ENCODE measurements around the gene TSGA10IP.

Gene TSGA10IP

DNA sequence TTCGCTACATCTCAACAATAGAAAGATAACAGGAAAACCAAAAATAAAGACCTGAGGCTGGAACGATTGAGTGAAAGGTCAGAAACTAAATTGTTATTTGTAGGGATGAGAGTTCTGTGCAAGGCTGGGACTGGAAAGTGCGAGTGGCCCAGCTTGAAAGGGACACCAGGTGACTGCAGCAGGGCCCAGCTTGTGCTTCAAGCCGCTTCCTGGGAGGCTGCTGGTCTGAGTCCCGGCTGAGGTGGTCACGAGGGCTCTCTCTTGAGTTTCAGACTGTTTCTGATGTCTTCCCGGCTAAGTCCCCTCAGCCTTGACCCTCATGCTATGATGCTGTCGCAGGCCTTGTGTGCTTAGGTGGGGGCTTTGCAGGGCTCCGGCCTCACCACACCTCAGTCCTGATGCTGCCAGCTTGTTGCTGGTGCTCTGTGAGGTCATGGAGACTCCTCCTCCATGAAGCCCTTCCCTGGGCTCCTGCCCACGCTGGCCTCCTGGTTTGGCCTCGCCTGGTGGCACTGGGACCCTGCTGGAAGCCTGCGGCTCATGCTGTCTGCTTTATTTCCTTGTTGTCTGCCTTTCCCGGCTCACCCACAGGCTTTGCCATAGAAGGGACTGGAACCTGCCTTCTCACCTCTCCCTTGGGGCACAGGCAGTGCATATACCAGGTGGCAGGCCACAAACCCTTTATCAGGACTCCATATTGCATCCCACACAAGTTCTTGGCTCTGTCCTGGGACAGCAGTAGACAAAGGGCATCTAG is 61.0 kb downstream of the TSGA10IP start:
- Histone ChIP-seq H3K27ac (replicated peaks) (no peak overlapping the region), H3K27me3 (ENCODE audit: insufficient read depth, poor library complexity, severe bottlenecking) (peaks cover under 1% of the 10 kb centered on the region), H3K4me3 (replicated peaks; ENCODE audit: insufficient read depth, low read length) (no peak overlapping the region)
- DNase-seq (ENCODE audit: low read depth in 1 of 2, low spot score in 1 of 2): no peak
- TF ChIP-seq, protein P1, sequence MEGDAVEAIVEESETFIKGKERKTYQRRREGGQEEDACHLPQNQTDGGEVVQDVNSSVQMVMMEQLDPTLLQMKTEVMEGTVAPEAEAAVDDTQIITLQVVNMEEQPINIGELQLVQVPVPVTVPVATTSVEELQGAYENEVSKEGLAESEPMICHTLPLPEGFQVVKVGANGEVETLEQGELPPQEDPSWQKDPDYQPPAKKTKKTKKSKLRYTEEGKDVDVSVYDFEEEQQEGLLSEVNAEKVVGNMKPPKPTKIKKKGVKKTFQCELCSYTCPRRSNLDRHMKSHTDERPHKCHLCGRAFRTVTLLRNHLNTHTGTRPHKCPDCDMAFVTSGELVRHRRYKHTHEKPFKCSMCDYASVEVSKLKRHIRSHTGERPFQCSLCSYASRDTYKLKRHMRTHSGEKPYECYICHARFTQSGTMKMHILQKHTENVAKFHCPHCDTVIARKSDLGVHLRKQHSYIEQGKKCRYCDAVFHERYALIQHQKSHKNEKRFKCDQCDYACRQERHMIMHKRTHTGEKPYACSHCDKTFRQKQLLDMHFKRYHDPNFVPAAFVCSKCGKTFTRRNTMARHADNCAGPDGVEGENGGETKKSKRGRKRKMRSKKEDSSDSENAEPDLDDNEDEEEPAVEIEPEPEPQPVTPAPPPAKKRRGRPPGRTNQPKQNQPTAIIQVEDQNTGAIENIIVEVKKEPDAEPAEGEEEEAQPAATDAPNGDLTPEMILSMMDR (IDR thresholded peaks at IDR 0.05; ENCODE audit: insufficient read depth, low read length): no peak
- TF ChIP-seq, protein P2, sequence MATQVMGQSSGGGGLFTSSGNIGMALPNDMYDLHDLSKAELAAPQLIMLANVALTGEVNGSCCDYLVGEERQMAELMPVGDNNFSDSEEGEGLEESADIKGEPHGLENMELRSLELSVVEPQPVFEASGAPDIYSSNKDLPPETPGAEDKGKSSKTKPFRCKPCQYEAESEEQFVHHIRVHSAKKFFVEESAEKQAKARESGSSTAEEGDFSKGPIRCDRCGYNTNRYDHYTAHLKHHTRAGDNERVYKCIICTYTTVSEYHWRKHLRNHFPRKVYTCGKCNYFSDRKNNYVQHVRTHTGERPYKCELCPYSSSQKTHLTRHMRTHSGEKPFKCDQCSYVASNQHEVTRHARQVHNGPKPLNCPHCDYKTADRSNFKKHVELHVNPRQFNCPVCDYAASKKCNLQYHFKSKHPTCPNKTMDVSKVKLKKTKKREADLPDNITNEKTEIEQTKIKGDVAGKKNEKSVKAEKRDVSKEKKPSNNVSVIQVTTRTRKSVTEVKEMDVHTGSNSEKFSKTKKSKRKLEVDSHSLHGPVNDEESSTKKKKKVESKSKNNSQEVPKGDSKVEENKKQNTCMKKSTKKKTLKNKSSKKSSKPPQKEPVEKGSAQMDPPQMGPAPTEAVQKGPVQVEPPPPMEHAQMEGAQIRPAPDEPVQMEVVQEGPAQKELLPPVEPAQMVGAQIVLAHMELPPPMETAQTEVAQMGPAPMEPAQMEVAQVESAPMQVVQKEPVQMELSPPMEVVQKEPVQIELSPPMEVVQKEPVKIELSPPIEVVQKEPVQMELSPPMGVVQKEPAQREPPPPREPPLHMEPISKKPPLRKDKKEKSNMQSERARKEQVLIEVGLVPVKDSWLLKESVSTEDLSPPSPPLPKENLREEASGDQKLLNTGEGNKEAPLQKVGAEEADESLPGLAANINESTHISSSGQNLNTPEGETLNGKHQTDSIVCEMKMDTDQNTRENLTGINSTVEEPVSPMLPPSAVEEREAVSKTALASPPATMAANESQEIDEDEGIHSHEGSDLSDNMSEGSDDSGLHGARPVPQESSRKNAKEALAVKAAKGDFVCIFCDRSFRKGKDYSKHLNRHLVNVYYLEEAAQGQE (IDR thresholded peaks at IDR 0.05; ENCODE audit: insufficient replicate concordance, low read depth): no peak
- TF ChIP-seq GABPA (IDR thresholded peaks at IDR 0.05; ENCODE audit: low read depth) (no peak), SPI1 (IDR thresholded peaks at IDR 0.05; ENCODE audit: borderline replicate concordance, low read depth) (no peak), POLR2AphosphoS5 (IDR thresholded peaks at IDR 0.05; ENCODE audit: low read depth) (no peak)

DNA sequence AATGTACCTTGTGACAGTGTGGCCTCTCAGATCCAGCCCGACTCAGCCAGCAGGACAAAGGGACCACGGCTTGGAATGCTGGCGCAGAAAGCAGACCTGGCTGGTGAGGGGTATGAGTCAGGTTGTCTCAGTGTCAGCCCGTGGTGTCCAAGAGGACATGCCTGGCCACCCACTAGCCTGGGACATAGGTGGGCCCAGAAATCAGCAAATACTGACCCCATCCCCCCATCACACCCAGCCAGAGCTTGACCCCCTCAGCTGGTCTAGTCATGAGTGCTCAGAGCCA is 61.6 kb downstream of the TSGA10IP start:
- H3K27ac ChIP-seq (replicated peaks): no peak overlapping the region
- DNase-seq (ENCODE audit: low read depth in 1 of 2, low spot score in 1 of 2): no peak
- TF ChIP-seq, protein P2 (IDR thresholded peaks at IDR 0.05; ENCODE audit: insufficient replicate concordance, low read depth): no peak
- TF ChIP-seq GABPA (IDR thresholded peaks at IDR 0.05; ENCODE audit: low read depth) (no peak), POLR2AphosphoS5 (IDR thresholded peaks at IDR 0.05; ENCODE audit: low read depth) (no peak), SPI1 (IDR thresholded peaks at IDR 0.05; ENCODE audit: borderline replicate concordance, low read depth) (no peak)
- TF ChIP-seq, protein P1 (IDR thresholded peaks at IDR 0.05; ENCODE audit: insufficient read depth, low read length): no peak

DNA sequence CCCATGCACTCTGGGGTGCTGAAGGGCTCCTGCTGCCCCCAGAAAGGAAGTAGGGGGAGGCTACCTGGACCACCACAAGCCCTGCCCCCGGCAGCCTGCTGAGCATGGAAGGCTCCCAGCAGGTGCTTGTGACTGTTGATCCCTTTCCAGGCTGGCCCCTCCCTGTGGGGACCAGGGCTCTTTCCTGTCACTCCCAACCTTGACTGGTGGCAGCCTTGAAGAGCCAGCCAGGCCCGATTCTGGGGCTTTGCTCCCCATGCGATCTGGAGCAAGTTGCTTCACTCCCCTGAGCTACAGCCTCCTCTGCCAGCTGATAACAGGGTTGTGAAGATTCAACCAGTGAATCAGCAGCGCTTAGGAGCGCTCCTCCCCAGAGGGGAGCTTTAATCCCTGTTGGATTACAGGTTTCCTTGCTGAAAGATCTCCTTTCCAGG is 61.9 kb downstream of the TSGA10IP start:
- TF ChIP-seq, protein P1 (IDR thresholded peaks at IDR 0.05; ENCODE audit: insufficient read depth, low read length): no peak
- Histone ChIP-seq H3K4me3 (replicated peaks; ENCODE audit: insufficient read depth, low read length) (no peak overlapping the region), H3K27me3 (ENCODE audit: insufficient read depth, poor library complexity, severe bottlenecking) (peaks cover 8% of the 10 kb centered on the region), H3K27ac (replicated peaks) (no peak overlapping the region)
- no peak for DNase-seq (ENCODE audit: low read depth in 1 of 2, low spot score in 1 of 2)

More for the DNA sequence above, 61.6 kb downstream of the TSGA10IP start:
- Histone ChIP-seq H3K27me3 (ENCODE audit: insufficient read depth, poor library complexity, severe bottlenecking) (peaks cover 5% of the 10 kb centered on the region), H3K4me3 (replicated peaks; ENCODE audit: insufficient read depth, low read length) (no peak overlapping the region)

DNA sequence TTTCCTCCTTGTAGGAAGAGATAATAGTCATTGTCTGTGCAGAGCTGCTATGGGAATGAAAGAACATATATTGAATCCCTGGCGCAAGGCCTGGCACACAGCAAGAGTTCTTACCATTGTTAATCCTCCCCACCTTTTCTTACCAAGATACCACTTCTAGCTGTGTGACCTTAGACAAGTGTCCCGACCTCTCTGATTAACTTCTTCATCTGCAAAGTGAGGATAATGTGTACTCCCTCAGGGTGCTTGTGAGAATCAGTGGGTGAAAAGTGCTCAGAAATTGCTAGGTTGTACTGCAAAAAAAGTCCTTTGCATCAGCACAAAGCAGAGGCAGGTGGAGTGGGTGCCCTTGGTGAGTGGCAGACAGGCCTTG is 62.8 kb downstream of the TSGA10IP start:
- TF ChIP-seq SPI1 (IDR thresholded peaks at IDR 0.05; ENCODE audit: borderline replicate concordance, low read depth): no peak
- no peak for TF ChIP-seq POLR2AphosphoS5 (IDR thresholded peaks at IDR 0.05; ENCODE audit: low read depth)
- no peak for TF ChIP-seq GABPA (IDR thresholded peaks at IDR 0.05; ENCODE audit: low read depth)
- TF ChIP-seq, protein P2 (IDR thresholded peaks at IDR 0.05; ENCODE audit: insufficient replicate concordance, low read depth): no peak
- Histone ChIP-seq H3K27ac (replicated peaks) (no peak overlapping the region), H3K27me3 (ENCODE audit: insufficient read depth, poor library complexity, severe bottlenecking) (peaks cover 9% of the 10 kb centered on the region), H3K4me3 (replicated peaks; ENCODE audit: insufficient read depth, low read length) (no peak overlapping the region)
- DNase-seq (ENCODE audit: low read depth in 1 of 2, low spot score in 1 of 2): no peak

All from HL-60 (cell line).